Heart left ventricle (tissue), 13 donors: ENCODE data around the gene LAMC3.

Experiments used
- POLR2A ChIP-seq, 2 donors: fragments of 450-650 bp; IDR thresholded peaks; one replicate each; pipeline ENCODE4 v1.6.1; 2017; ENCODE audit warnings: antibody characterized with exemption in 2 of 2, mild to moderate bottlenecking in 2 of 2, moderate library complexity in 2 of 2
- TF ChIP-seq, protein P1 (sequence below), 12 donors: fragments of 200-600 bp; sonication (generic) in 4 of 12; IDR thresholded peaks; one replicate each; pipeline versions ENCODE4 v1.5.0 to v1.8.0; 2018 to 2022; ENCODE audit warnings: antibody characterized with exemption in 12 of 12, mild to moderate bottlenecking in 5 of 12
- donor health status: ischemic (EF 13 %, LVEDD 7.1; RV severe dilation, severe dysfunction).
- donor health status: DM: no; HTN: yes; CAD: no.
- donor health status: DM: no; HTN: no; CAD: no.
- donor health status: ischemic (EF 25% LVEDD 6.9; RV normal size, moderate dysfunction).
- donor health status: ischemic (EF 25% LVEDD 5.7; RV mildly dilated, moderate dysfunction).
- donor health status: ischemic (EF 35%, LVEDD 5.7; RV mildly dilated, moderate dysfunction).
- donor health status: nonischemic (EF 11% LVEDD 7.7; RV severe dilation, severe dysfunction).
- donor health status: DM: yes; HTN: yes; CAD: no.
- donor health status: PGD.
- donor health status: ischemic (EF 29% LVEDD 5.4; RV normal size, mild dysfunction).
- donor health status: nonischemic (EF 23%, LVEDD 6.1; RV moderate dilation, normal function).

DNA sequence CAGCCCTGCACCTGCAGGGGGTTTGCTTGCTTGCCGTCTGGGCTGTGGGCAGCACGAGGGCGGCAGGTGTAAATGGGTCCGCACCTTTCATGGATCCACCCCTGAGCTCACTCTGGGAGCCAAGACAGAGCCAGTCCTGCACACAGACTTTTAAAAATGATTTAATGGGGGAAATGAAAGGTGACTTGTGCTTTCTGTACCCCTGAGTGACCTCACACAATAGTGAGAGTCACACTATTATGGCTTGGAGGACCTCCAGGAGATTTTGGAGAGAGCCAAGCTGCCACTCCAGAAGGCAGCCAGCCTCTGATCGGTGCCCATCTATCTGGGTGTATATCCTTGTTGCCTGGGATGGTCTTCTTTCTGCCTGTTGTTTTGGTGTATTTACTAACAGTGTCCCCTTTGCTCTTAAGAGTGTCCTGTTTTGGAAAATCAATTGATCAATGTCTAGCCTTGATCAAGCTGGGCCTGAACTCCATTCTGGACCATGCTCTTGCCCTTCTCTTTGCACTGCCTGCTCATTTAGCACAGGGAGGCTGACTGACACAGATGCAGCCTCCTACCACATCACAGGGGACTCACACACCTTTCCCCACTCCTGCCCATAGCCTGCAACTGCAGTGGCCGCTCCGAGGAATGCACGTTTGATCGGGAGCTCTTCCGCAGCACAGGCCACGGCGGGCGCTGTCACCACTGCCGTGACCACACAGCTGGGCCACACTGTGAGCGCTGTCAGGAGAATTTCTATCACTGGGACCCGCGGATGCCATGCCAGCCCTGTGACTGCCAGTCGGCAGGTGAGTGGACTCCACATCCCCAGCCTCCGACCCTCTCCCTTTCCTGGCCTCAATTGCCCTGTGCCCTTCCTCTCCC lies 29.5 kb downstream of the LAMC3 start:
- TF ChIP-seq, protein P1, sequence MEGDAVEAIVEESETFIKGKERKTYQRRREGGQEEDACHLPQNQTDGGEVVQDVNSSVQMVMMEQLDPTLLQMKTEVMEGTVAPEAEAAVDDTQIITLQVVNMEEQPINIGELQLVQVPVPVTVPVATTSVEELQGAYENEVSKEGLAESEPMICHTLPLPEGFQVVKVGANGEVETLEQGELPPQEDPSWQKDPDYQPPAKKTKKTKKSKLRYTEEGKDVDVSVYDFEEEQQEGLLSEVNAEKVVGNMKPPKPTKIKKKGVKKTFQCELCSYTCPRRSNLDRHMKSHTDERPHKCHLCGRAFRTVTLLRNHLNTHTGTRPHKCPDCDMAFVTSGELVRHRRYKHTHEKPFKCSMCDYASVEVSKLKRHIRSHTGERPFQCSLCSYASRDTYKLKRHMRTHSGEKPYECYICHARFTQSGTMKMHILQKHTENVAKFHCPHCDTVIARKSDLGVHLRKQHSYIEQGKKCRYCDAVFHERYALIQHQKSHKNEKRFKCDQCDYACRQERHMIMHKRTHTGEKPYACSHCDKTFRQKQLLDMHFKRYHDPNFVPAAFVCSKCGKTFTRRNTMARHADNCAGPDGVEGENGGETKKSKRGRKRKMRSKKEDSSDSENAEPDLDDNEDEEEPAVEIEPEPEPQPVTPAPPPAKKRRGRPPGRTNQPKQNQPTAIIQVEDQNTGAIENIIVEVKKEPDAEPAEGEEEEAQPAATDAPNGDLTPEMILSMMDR (IDR thresholded peaks at IDR 0.05) = no peak
- TF ChIP-seq POLR2A (IDR thresholded peaks at IDR 0.05) = no peak
